Gastroesophageal sphincter (tissue), 4 donors: ENCODE results near the gene CEBPZOS. TPM values are rescaled to one million over a fixed set of nuclear protein-coding genes. Genes with fewer than 3 reads are reported as not detected.

Source experiments
- ATAC-seq: fragments of 150-250 bp; one replicate; pipeline ENCODE4 v1.9.1; 2016; ENCODE audit warnings: mild to moderate bottlenecking, moderate library complexity
- H3K27ac ChIP-seq, 4 donors: fragments of 200-600 bp; sonication (generic) in 3 of 4; 1 replicate in 3 of 4; 2 replicates in 1 of 4; pipeline ENCODE4 v1.5.1; 2016 to 2019
- H3K27me3 ChIP-seq: fragments of 200-600 bp; sonication (generic); one replicate; pipeline ENCODE4 v1.5.1; 2019
- H3K36me3 ChIP-seq, 2 donors: fragments of 200-600 bp; sonication (generic); one replicate each; pipeline ENCODE4 v1.5.1; 2019; ENCODE audit warnings: control low read depth in 1 of 2
- H3K4me1 ChIP-seq, 3 donors: fragments of 200-600 bp; sonication (generic); 1 replicate in 2 of 3; 2 replicates in 1 of 3; pipeline ENCODE4 v1.5.1; 2016 to 2019; ENCODE audit warnings: control low read depth in 2 of 3
- H3K4me3 ChIP-seq, 2 donors: fragments of 200-600 bp; sonication (generic); one replicate each; pipeline ENCODE4 v1.5.1; 2019; ENCODE audit warnings: mild to moderate bottlenecking in 1 of 2, moderate library complexity in 1 of 2
- H3K9me3 ChIP-seq, 3 donors: fragments of 200-600 bp; sonication (generic); one replicate each; pipeline ENCODE4 v1.5.1; 2017 to 2019; ENCODE audit warnings: control low read depth in 2 of 3
- EP300 ChIP-seq: sonication (generic); formaldehyde crosslinking; IDR thresholded peaks from one replicate; pipeline ENCODE4 v1.6.1; 2017; ENCODE audit warnings: antibody characterized with exemption, mild to moderate bottlenecking
- POLR2A ChIP-seq, 2 donors: fragments of 450-650 bp; IDR thresholded peaks; one replicate each; pipeline ENCODE4 v1.6.1; 2017; ENCODE audit warnings: antibody characterized with exemption in 2 of 2, mild to moderate bottlenecking in 2 of 2, moderate library complexity in 1 of 2
- POLR2AphosphoS5 ChIP-seq: sonication (generic); formaldehyde crosslinking; IDR thresholded peaks from one replicate; pipeline ENCODE4 v1.6.1; 2017; ENCODE audit warnings: antibody characterized with exemption
- WGBS, 2 donors: methylation state at CpG; one replicate each; pipeline ENCODE4 v1.1.5; 2018; ENCODE audit warnings: low coverage in 1 of 2; 5-methylcytosine and 5-hydroxymethylcytosine counted together
- total RNA-seq, 4 donors: library from RNA; depleted of rRNA; stranded (reverse); fragments of >200 nt; gene quantifications; one replicate each; pipeline ENCODE4 v1.1.0, GENCODE V29; 2016
- TF ChIP-seq, protein P1 (sequence below), 4 experiments: fragments of 200-600 bp in 2 of 4; fragments of 450-650 bp in 2 of 4; sonication (generic) in 1 of 4; IDR thresholded peaks; one replicate each; pipeline ENCODE4 v1.5.1; 2017 to 2019; ENCODE audit warnings: antibody characterized with exemption in 4 of 4, mild to moderate bottlenecking in 2 of 4, moderate library complexity in 2 of 4

Gene CEBPZOS
- total RNA-seq, result 10 to 100 TPM; 21.0 to 37.4 (median 28.7) TPM

DNA sequence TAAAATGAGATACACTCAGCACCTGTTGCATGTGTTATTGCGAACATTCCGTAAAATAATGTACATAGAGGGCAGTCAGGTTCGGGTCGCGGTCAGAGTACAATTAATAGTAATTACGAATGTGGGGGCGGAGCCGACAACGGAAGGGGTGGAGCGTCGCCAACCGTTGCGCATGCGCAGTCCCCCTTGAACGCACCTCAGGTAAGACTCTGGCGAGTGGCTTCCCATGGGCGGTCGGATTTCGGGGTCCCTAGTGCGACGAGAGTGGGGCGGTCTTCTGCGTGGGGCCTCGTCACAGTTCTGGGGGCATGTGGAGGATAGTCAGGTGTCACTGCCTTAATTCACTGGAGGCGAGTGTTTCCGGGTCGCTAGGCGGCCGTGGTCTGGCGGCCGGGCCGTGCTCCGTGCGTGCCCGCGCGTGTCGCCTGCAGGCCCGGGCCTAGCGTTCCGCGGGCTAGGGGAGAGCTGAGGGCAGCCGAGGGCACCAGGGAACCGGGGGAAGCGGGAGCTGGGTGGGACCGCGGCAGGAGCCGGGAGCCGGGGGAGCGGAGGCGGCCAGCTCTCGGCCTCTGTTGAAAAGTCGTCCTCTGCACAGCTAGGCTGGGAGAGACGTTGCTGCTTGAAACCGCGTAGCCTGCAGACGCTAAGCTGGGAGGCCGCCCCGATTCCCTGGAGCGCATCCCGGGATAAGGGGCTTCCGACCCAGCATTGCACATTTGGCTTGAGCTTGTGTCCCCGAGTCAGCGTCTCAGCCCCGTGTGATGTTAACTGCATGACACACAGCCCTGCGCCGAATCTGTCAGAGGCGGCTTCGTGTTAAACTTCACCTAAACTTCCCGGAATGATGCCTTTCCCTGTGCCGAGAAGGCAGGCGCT is at the start of gene CEBPZOS:
TSS of gene CEBPZOS (plus strand) at position 177 of the 876 bp plus-strand sequence. CDS start 3,209 bp downstream, outside the sequence.
- Histone ChIP-seq H3K27me3 (no peaks in the 10 kb centered on the region), H3K27ac (peak within 1 kb of the TSS; percentile 57 to 95 (median 92)), H3K4me1 (peaks cover 0 to 30% (median 0%) of the 10 kb centered on the region in 3 donors), H3K9me3 (no peaks in the 10 kb centered on the region), H3K36me3 (peaks cover 0 to 21% of the 10 kb centered on the region in 2 donors), H3K4me3 (peak within 1 kb of the TSS; percentile 87 to 91)
- ATAC-seq, result peak; percentile 92
- 1 to 6% methylated on average over 15 to 21 of the region's 72 CpGs for WGBS, 2 donors
- peak; percentile 88 for TF ChIP-seq POLR2AphosphoS5
- TF ChIP-seq, protein P1, sequence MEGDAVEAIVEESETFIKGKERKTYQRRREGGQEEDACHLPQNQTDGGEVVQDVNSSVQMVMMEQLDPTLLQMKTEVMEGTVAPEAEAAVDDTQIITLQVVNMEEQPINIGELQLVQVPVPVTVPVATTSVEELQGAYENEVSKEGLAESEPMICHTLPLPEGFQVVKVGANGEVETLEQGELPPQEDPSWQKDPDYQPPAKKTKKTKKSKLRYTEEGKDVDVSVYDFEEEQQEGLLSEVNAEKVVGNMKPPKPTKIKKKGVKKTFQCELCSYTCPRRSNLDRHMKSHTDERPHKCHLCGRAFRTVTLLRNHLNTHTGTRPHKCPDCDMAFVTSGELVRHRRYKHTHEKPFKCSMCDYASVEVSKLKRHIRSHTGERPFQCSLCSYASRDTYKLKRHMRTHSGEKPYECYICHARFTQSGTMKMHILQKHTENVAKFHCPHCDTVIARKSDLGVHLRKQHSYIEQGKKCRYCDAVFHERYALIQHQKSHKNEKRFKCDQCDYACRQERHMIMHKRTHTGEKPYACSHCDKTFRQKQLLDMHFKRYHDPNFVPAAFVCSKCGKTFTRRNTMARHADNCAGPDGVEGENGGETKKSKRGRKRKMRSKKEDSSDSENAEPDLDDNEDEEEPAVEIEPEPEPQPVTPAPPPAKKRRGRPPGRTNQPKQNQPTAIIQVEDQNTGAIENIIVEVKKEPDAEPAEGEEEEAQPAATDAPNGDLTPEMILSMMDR (IDR thresholded peaks at IDR 0.05), result peak in 3 of 4 experiments; percentile 4 to 19 (median 19)
- TF ChIP-seq POLR2A (IDR thresholded peaks at IDR 0.05), result peak; percentile 47 to 48
- no peak for TF ChIP-seq EP300

DNA sequence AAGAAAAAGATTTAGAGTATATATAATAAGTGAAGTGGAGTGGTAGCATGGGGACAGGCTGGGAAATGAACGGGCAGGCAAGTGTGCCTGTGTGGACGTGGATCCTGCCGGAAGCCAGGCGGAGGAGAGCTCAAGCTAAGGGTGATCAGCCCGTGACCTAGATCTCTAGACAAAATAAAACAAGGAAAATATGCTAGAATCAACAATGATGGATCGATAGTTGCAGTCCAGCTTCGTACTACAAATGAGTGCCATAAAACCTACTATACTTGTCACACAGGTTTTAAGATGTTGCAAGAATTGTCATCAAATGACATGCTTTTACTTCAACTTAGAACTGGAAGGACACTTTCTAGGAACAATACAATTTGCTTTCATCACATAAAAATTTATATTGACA is 48.0 kb upstream of the CEBPZOS start:
- H3K9me3 ChIP-seq, result no peaks in the 10 kb centered on the region
- TF ChIP-seq POLR2AphosphoS5 (no peak), EP300 (no peak), POLR2A (IDR thresholded peaks at IDR 0.05) (no peak)
- TF ChIP-seq, protein P1 (IDR thresholded peaks at IDR 0.05), result no peak
- no peak overlapping the region for H3K4me3 ChIP-seq
- H3K4me1 ChIP-seq, result peaks cover 0 to 18% (median 0%) of the 10 kb centered on the region in 3 donors
- WGBS, 2 donors, result 89 to 100% methylated on average over 2 to 7 of the region's 7 CpGs
- no peaks in the 10 kb centered on the region for H3K27me3 ChIP-seq
- ATAC-seq, result no peak
- peaks cover 3 to 66% of the 10 kb centered on the region in 2 donors for H3K36me3 ChIP-seq
- no peak overlapping the region for H3K27ac ChIP-seq

GRCh38 chr2:37149626-37150322 is 46.5 kb upstream of the CEBPZOS start:
- H3K9me3 ChIP-seq, result no peaks in the 10 kb centered on the region
- 34 to 60% methylated on average over 2 to 6 of the region's 6 CpGs for WGBS, 2 donors
- H3K4me3 ChIP-seq, result no peak overlapping the region
- H3K27me3 ChIP-seq, result no peaks in the 10 kb centered on the region
- no peak for ATAC-seq
- H3K4me1 ChIP-seq, result peaks cover 0 to 20% (median 0%) of the 10 kb centered on the region in 3 donors
- no peak overlapping the region for H3K27ac ChIP-seq
- H3K36me3 ChIP-seq, result peaks cover 3 to 61% of the 10 kb centered on the region in 2 donors
- TF ChIP-seq POLR2A (IDR thresholded peaks at IDR 0.05) (no peak), EP300 (no peak), POLR2AphosphoS5 (no peak)
- TF ChIP-seq, protein P1 (IDR thresholded peaks at IDR 0.05), result no peak

GRCh38 chr2:37153224-37153623 is 43.1 kb upstream of the CEBPZOS start:
- H3K36me3 ChIP-seq, result peaks cover 0 to 27% of the 10 kb centered on the region in 2 donors
- no peaks in the 10 kb centered on the region for H3K27me3 ChIP-seq
- no peak overlapping the region for H3K4me3 ChIP-seq
- H3K4me1 ChIP-seq, result peaks cover 0 to 42% (median 7%) of the 10 kb centered on the region in 3 donors
- no peak for ATAC-seq
- no peak overlapping the region for H3K27ac ChIP-seq
- 85 to 100% methylated on average over 4 to 5 of the region's 5 CpGs for whole genome bisulfite sequencing, 2 donors
- no peaks in the 10 kb centered on the region for H3K9me3 ChIP-seq
- TF ChIP-seq EP300, result no peak
- TF ChIP-seq POLR2AphosphoS5, result no peak
- TF ChIP-seq POLR2A (IDR thresholded peaks at IDR 0.05), result no peak
- TF ChIP-seq, protein P1 (IDR thresholded peaks at IDR 0.05), result no peak
